GM20000 (cell line): Measurements from ENCODE around the gene VMO1.

ENCODE experiments used
- DNase-seq: peaks from one replicate; pipeline ENCODE4 v3.0.0; 2012; ENCODE audit warnings: low spot score
- TF ChIP-seq, protein P1 (sequence below): IDR thresholded peaks from 2 replicates; pipeline ENCODE4 v1.5.1; 2012; ENCODE audit warnings: mild to moderate bottlenecking, control low read depth; ENCODE audit errors: extremely low read depth, missing control alignments

The VMO1 gene

DNA sequence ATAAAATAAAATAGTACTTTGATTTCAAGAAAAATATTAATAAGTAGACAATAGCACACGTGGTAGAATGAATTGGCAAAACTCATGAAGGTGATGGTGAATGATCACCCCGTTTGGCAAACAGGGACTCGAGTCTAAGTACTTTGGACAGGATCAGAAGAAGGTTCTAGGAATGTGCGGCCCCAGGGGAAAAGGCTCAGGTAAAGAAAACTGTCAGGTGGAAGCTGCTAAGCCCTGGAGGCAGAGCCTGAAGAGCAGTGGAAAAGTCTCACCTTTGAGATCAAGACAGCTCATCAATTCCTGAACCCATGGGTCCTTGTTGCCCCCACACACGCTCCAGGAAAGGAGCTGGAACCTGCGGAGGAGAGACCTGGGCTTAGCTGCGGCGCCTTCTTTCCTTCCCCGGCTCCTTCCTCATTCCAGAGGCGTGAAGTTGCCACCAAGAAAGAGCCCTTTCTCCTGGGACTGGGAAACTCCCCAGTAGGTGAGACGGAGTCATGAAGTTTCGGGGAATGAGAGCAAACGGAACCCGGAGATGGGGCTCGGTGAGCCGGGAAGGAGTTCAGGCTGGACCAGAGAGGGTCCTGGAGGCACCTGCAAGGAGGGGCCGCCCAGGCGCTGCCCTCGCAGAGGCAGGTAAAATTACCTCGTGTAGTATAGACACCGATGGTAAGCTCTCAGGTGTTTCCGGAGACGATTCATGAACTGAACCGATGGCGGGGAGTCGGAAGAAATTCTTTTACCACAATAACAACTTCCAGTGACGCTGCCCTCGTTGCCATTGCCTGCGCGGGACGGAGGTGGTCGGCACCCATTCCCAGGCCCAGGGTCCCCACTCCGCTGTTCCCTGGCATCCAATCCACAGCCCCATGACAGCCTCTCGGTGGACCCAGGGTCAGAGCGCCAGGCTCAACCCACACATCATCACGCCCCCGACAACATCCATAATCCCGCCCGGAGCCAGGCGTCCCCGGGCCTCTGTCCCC, 47.7 kb downstream of the VMO1 start:
- TF ChIP-seq, protein P1, sequence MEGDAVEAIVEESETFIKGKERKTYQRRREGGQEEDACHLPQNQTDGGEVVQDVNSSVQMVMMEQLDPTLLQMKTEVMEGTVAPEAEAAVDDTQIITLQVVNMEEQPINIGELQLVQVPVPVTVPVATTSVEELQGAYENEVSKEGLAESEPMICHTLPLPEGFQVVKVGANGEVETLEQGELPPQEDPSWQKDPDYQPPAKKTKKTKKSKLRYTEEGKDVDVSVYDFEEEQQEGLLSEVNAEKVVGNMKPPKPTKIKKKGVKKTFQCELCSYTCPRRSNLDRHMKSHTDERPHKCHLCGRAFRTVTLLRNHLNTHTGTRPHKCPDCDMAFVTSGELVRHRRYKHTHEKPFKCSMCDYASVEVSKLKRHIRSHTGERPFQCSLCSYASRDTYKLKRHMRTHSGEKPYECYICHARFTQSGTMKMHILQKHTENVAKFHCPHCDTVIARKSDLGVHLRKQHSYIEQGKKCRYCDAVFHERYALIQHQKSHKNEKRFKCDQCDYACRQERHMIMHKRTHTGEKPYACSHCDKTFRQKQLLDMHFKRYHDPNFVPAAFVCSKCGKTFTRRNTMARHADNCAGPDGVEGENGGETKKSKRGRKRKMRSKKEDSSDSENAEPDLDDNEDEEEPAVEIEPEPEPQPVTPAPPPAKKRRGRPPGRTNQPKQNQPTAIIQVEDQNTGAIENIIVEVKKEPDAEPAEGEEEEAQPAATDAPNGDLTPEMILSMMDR: no peak
- no peak for DNase-seq

DNA sequence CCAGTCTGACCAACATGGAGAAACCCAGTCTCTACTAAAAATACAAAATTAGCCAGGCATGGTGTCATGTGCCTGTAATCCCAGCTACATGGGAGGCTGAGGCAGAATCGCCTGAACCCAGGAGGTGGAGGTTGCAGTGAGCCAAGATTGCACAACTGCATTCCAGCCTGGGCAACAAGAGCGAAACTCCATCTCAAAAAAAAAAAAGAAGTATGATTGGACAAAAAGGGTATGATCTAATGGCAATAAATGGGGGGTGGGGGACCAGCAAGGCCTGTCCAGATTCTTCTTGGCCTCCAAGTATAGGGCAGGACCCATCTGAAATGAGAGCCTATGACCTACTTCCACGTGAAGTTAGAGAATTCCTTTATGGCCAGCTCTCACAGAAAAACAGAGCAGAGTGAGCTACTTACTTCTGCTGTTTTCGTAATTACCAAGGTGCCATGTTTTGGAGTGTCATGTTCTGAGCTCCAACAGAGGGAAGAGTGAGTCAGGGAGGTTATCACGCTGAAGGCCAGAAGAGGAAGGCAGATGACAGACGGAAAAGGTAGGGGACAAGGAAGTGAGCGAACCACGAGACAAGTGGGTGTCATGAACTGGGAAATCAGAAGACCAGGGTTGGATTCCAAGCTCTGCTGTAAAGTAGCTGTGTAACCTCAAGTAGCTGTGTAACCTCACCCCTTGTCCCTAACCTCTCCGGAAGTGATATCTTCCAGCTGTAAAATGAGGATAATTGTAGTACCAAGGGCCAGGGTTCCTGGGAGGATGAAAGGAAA, 50.1 kb downstream of the VMO1 start:
- no peak for DNase-seq
- TF ChIP-seq, protein P1: no peak
